Epidermal melanocyte (primary cell): ENCODE results near the gene CTNNAL1.
A peak's percentile ranks its signal among the peaks of the same experiment; 100 is the strongest.
"Not testable (repeated sequence)": the region's sequence is repeated elsewhere in the genome, so short reads cannot be mapped to it uniquely, and the experiment has no call there.

ENCODE experiments used
- DNase-seq: peaks from one replicate; pipeline ENCODE4 v3.0.0; 2011; ENCODE audit warnings: low spot score; ENCODE audit not compliant: insufficient read length

The CTNNAL1 gene

GRCh38 chr9:109012876-109013678, at the start of gene CTNNAL1:
Gene CTNNAL1 (minus strand): TSS chr9:109013499. CDS start chr9:109013442, 57 bp downstream.
- DNase-seq = peak; percentile 79

DNA sequence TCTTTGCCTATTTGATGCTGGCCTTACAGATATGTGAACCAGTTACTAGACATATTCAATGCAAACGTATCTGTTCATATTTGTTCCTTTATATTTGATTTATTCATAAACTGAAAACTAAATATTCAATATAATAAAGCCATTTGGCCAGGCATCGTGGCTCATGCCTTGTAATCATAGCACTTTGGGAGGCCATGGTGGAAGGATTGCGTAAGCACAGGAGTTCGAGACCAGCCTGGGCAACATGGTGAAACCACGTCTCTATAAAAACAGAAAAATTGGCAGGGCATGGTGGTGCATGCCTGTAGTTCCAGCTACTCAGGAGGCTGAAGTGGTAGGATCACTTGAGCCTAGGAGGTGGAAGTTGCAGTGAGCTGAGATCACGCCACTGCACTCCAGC, 49.2 kb upstream of the CTNNAL1 start:
- no peak for DNase-seq

GRCh38 chr9:109060191-109060590, 46.9 kb upstream of the CTNNAL1 start:
- no peak for DNase-seq

DNA sequence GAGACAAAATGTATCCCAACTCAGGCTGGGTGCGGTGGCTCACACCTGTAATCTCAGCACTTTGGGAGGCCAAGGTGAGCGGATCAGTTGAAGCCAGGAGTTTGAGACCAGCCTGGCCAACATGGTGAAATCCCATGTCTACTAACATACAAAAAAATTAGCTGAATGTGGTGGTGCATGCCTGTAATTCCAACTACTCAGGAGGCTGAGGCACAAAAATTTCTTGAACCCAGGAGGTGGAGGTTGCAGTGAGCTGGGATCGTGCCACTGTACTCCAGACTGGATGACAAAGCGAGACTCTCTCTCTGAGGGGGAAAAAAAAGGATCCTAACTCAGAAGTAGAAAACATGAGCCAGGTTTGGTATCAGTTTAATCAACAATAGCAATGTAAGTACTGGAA, 39.8 kb upstream of the CTNNAL1 start:
- DNase-seq = not testable (repeated sequence)

- peak; percentile 71 for DNase-seq
These were observed 39.1 kb upstream of the CTNNAL1 start for GRCh38 chr9:109052416-109052815.

- DNase-seq = no peak
These were observed 38.4 kb upstream of the CTNNAL1 start for GRCh38 chr9:109051733-109052132.

DNA sequence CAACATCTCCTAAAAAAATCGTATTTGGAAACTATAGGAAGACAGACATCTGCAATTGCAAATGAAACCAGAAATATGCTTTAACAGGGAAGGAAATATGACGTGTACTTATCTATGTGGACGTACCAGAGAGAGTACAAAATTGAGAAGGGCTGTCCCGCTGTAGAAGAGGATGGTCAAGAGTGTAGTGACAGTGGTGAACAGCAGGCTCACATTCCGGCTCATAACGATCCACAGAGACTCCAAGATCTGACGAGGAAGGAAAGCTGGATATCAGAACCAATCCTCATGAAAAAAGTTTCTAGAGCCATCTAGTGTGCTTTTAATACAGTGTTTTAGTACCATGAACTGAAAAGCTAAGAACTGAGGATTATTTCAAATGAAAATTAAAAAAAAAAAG, 37.1 kb upstream of the CTNNAL1 start:
- DNase-seq = no peak

DNA sequence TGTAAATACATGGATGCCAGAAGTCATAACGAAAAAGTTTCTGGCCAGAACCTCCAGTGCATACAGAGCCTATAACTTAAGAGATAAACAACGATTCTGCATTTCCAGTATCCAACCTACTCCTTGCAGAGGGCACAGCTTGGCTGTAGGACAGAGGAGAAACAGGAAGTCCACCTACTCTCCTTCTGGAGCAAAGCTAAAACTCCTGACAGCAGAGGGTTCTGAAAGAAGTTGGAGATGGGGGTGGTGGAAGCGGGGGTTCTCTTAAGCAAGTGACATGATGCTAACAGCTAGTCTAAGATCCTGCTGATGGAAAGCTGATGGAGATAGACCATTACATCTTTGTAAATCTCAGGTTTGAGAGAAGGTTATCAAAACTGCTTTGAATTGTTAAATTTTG, 35.5 kb upstream of the CTNNAL1 start:
- no peak for DNase-seq

GRCh38 chr9:109047259-109047658, 34.0 kb upstream of the CTNNAL1 start:
- DNase-seq = no peak

DNA sequence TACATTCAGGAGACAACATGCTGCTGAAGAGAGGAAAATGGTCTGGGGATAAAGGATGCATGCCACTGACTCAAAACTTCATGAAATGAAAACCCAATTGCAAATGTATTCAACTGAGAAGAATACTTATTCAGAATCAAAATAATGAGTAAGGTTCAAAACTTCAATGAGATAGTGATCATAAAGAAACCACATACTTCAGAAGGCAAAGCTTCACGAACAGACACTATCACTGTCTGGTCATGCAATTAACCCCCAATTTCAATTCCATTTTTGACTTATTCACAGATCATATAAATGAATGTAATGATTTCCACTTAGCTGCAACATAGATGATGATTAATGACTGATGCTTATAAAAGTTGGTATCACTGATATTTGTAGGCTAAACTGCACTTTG, 33.0 kb upstream of the CTNNAL1 start:
- DNase-seq = no peak

- no peak for DNase-seq
These were observed 30.3 kb upstream of the CTNNAL1 start for GRCh38 chr9:109043578-109043977.

- no peak for DNase-seq
These were observed 27.3 kb upstream of the CTNNAL1 start for GRCh38 chr9:109040571-109040970.

DNA sequence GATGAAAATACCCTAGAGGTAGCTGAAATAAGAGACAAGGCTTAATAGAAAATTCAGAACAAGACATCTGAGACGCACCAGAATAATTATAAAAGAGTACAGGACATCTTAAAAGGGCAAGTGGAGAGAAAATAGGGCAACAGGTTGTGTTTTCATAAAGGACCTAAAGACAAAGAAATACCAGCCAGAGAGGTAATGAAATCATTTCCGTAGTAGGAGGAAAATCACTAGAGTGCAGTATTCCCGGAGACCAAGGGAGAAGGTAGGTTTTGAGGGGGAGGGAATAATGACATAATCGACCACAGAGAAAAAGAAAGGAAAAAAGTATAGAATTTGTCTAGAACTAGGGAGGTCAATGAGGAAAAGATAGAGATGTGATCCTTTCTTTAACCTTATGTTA, 26.2 kb upstream of the CTNNAL1 start:
- no peak for DNase-seq

GRCh38 chr9:109037946-109038715, 24.8 kb upstream of the CTNNAL1 start:
- no peak for DNase-seq

DNA sequence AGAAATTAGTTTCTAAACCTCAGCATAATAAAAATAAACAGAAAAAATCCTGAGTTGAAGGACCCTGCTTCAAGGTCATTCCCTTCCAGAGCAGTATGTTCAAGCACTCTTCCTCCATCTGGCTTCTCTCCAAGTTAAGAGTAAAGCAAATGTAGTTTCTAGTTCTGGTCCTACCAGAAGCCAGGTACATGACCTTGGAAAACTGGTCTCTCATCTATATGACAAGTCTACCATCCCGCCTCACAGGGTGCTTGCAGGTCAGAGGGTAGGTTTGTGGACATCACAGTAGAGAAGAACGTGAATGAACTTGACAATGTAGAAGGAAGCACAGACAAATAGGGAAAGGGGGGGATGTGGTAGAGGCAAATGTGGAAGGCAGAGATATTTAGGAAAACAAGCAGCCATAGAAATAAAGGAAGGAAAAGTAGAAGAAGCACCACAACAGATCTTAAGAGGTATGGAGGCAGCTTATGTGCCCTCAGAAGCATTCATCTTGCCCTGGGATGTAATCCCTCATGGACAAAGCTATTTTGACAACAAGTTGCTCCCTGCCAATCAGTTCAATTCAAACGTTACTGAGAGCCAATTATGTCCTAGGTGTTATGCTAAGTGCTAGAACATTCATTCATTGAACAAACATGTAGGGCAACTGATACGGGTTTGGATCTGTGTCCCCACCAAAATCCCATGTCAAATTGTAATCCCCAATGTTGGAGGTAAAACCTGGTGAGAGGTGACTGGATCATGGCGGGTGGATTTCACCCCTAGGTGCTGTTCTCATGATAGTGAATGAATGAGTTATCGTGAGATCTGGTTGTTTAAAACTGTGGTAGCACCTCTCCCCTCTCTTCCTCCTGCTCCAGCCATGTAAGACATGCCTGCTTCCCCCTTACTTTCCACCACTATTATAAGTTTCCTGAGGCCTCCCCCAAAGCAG, 23.7 kb upstream of the CTNNAL1 start:
- DNase-seq = no peak

DNA sequence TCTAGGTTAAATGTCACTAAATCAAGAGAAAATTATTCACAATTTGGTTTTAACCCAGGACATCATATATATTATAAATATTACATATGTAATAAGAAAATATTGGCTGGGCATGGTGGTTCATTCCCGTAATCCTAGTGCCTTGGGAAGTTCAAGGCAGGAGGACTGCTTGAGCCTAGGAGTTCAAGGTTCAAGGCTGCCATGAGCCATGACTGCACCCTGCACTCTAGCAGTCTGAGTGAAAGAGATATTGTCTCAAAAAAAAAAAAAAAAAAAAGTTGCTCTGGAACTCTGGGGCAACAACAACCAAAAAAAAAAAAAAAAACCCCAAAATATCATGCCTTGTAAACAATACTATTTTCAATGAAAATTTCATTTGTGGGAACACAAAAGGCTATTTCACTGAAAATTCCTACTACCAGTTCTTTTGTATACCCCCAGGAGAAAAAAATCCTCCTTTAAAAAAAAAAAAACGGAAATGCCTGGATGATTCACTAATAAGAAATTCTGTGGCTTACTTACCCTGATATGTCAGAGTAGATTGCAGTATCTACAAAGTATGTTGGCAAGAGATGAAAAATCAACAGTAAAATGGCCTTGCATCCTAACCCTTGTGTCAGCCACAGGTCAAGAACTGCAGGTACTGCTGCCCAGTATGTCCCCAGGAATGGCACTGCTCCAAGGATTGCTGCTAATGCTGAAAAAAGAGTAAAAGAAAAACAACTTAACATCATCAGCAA, 22.6 kb upstream of the CTNNAL1 start:
- no peak for DNase-seq

DNA sequence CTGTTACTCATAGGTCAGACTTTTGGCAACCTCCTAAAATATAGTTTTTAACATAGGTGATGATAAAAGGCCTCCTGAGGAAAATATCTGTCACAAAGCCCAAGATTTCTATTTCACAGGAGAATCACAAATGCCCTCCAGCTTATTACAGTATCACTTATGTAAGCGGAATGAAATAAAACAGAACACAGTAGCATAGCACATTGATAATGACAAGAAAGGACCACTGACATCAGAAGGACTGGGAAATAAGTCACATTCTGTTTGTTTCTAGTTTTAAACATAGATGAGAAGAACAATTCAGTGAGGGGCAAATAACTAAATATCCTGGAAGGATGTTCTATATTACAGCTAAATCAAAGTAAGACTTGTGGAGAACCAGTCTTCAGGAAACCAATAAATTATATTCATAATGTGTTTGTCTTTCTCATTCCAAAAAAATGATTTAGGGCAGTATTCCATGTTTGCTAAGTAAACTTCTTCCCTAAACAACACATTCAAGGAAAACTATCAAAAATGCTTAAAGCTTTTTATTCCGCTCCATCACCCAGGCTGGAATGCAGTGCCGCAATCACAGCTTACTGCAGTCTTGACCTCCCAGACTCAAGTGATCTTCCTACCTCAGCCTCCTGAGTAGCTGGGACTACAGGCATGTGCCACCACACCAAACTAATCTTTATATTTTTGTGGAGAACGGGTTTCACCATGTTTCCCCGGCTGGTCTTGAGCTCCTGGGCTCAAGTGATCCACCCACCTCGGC, 20.8 kb upstream of the CTNNAL1 start:
- DNase-seq = no peak

- DNase-seq = no peak
These were observed 17.9 kb upstream of the CTNNAL1 start for GRCh38 chr9:109031241-109031640.

DNA sequence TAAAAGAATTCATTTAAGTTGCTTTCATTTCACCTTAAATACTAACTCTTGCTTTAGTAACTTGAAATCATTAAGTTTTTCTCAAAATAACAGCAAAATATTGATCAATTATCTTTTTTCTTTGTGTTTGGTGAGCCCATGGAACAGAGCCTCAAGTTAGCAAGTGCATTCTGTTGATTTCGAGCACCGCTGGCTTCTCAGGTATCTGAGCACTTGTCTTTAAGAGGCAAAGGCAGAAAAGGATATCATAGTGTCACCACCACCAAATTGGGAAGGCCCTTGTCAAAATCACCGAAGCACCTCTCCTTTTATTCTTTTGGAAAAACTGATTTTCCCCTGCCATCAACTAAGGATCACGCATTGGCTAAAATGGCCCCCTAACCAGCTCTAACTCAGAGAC, 17.1 kb upstream of the CTNNAL1 start:
- no peak for DNase-seq

GRCh38 chr9:109028457-109028856, 15.2 kb upstream of the CTNNAL1 start:
- no peak for DNase-seq
